PC-9 (cell line): Measurements from ENCODE around the gene MSI2. TPM values are rescaled to one million over a fixed set of nuclear protein-coding genes. Genes with fewer than 3 reads are reported as not detected.

Experiments used
- BruUV-seq: library from RNA; stranded (reverse); fragments of 400-500 nt; replicated peaks from 2 replicates; lab custom pipeline; 2021; lab: Mats Ljungman, UMichigan
- CTCF ChIA-PET: fragments of 300-600 bp; sonication (Branson Sonifier 250); formaldehyde crosslinking; loops from one replicate; lab custom pipeline; 2022; ENCODE audit warnings: antibody characterized with exemption; lab: Charles Lee
- POLR2A ChIA-PET: fragments of 300-600 bp; sonication (Branson Sonifier 250); formaldehyde crosslinking; loops from one replicate; lab custom pipeline; 2022; ENCODE audit warnings: antibody characterized with exemption; ENCODE audit not compliant: unreplicated experiment; lab: Charles Lee
- DNase-seq, 2 experiments: peaks; one replicate each; pipeline versions ENCODE4 v3.0.0 to v3.0.0-alpha.2; 2015 to 2022; ENCODE audit warnings: mixed read lengths in 1 of 2
- H2AFZ ChIP-seq: fragments of 200-600 bp; sonication (generic); 2 replicates; pipeline ENCODE4 v1.8.1; 2017; ENCODE audit warnings: antibody characterized with exemption
- H3F3A ChIP-seq: fragments of 200-600 bp; sonication (generic); 2 replicates; pipeline ENCODE4 v1.8.1; 2017; ENCODE audit warnings: antibody characterized with exemption, mild to moderate bottlenecking, low read depth; ENCODE audit not compliant: insufficient read depth
- H3K27ac ChIP-seq: fragments of 200-600 bp; sonication (generic); 2 replicates; pipeline ENCODE4 v1.6.1; 2016; ENCODE audit warnings: mixed run types
- H3K27me3 ChIP-seq: fragments of 200-600 bp; sonication (generic); 2 replicates; pipeline ENCODE4 v1.6.1; 2016; ENCODE audit warnings: low read depth, mixed run types; ENCODE audit not compliant: insufficient read depth
- H3K36me3 ChIP-seq: fragments of 200-600 bp; sonication (generic); 2 replicates; pipeline ENCODE4 v1.6.1; 2016; ENCODE audit warnings: low read depth, mixed run types
- H3K4me1 ChIP-seq: fragments of 200-600 bp; sonication (generic); replicated peaks from 2 replicates; pipeline ENCODE4 v1.6.1; 2016; ENCODE audit warnings: mixed run types; ENCODE audit not compliant: insufficient read depth
- H3K4me2 ChIP-seq: fragments of 200-600 bp; sonication (generic); 2 replicates; pipeline ENCODE4 v1.6.1; 2017; ENCODE audit warnings: mixed run types
- H3K4me3 ChIP-seq: fragments of 200-600 bp; sonication (generic); 2 replicates; pipeline ENCODE4 v1.6.1; 2016; ENCODE audit warnings: mixed run types
- H3K79me2 ChIP-seq: fragments of 200-600 bp; sonication (generic); 2 replicates; pipeline ENCODE4 v1.6.1; 2017; ENCODE audit warnings: low read depth, mixed run types
- H3K9me2 ChIP-seq: fragments of 200-600 bp; sonication (generic); 2 replicates; pipeline ENCODE4 v1.8.1; 2017; ENCODE audit warnings: mild to moderate bottlenecking; ENCODE audit not compliant: insufficient read depth
- H3K9me3 ChIP-seq: fragments of 200-600 bp; sonication (generic); 2 replicates; pipeline ENCODE4 v1.8.1; 2016; ENCODE audit warnings: low read depth; ENCODE audit not compliant: insufficient read depth
- H4K20me1 ChIP-seq: fragments of 200-600 bp; sonication (generic); 2 replicates; pipeline ENCODE4 v1.8.1; 2017; ENCODE audit not compliant: insufficient read depth
- CTCF ChIP-seq: fragments of 200-600 bp; sonication (generic); conservative IDR thresholded peaks from 2 replicates; pipeline ENCODE4 v1.6.1; 2017; ENCODE audit warnings: mixed run types, antibody characterized with exemption, mild to moderate bottlenecking, moderate library complexity
- EZH2 ChIP-seq: fragments of 200-600 bp; sonication (generic); IDR thresholded peaks from 2 replicates; pipeline ENCODE4 v1.8.0; 2017; ENCODE audit warnings: antibody characterized with exemption, low read depth
- intact Hi-C: fragments of 100-400 bp; cut with micrococcal nuclease; formaldehyde crosslinking; loops from one replicate; pipeline ENCODE4 v1.10.0; 2022; ENCODE audit not compliant: unreplicated experiment
- total RNA-seq: library from RNA; stranded (reverse); gene quantifications from 2 replicates; pipeline ENCODE4 v1.2.3, GENCODE V29; 2021

The MSI2 gene
- total RNA-seq, 1 experiment from 2014 or later = 15.7 TPM

GRCh38 chr17:57467801-57468200, 211.5 kb downstream of the MSI2 start:
- no peaks in the 10 kb centered on the region for H3K9me3 ChIP-seq
- no peak overlapping the region for H3K4me2 ChIP-seq
- no peaks in the 10 kb centered on the region for H3K4me1 ChIP-seq
- BruUV-seq = no TSS peak
- H3K4me3 ChIP-seq = no peak overlapping the region
- H4K20me1 ChIP-seq = no peaks in the 10 kb centered on the region; the same call in 1 of the 2 replicates
- TF ChIP-seq CTCF (no peak), EZH2 (no peak)
- no peak overlapping the region for H2AFZ ChIP-seq
- H3K36me3 ChIP-seq = no peaks in the 10 kb centered on the region
- no peaks in the 10 kb centered on the region for H3F3A ChIP-seq
- peaks cover 25% of the 10 kb centered on the region for H3K27me3 ChIP-seq
- no peak for DNase-seq
- H3K27ac ChIP-seq = no peak overlapping the region
- intact Hi-C loops = no loop called here
- ChIA-PET CTCF (no interaction called here), POLR2A (no interaction called here)
- H3K9me2 ChIP-seq = no peaks in the 10 kb centered on the region
- no peaks in the 10 kb centered on the region for H3K79me2 ChIP-seq

- Histone ChIP-seq H3K27ac (no peak overlapping the region), H3K4me3 (no peak overlapping the region), H3K36me3 (no peaks in the 10 kb centered on the region), H3K4me2 (no peak overlapping the region), H3K9me2 (no peaks in the 10 kb centered on the region), H4K20me1 (no peaks in the 10 kb centered on the region; the same call in 1 of the 2 replicates), H2AFZ (no peak overlapping the region), H3K27me3 (peaks cover 25% of the 10 kb centered on the region), H3K9me3 (no peaks in the 10 kb centered on the region), H3K79me2 (no peaks in the 10 kb centered on the region), H3F3A (no peaks in the 10 kb centered on the region), H3K4me1 (no peaks in the 10 kb centered on the region)
- TF ChIP-seq EZH2 = no peak
- no peak for TF ChIP-seq CTCF
- intact Hi-C loops = no loop called here
- ChIA-PET POLR2A (no interaction called here), CTCF (no interaction called here)
- no TSS peak for BruUV-seq
- DNase-seq = no peak
Measured at GRCh38 chr17:57468932-57469775, 212.8 kb downstream of the MSI2 start.

GRCh38 chr17:57470906-57471305, 214.6 kb downstream of the MSI2 start:
- peaks cover 16% of the 10 kb centered on the region for H3K27me3 ChIP-seq
- no peak overlapping the region for H3K4me3 ChIP-seq
- H3K4me1 ChIP-seq = no peaks in the 10 kb centered on the region
- no peaks in the 10 kb centered on the region for H3K36me3 ChIP-seq
- no peaks in the 10 kb centered on the region for H3K9me2 ChIP-seq
- no peak for TF ChIP-seq CTCF
- no peak for TF ChIP-seq EZH2
- H3K27ac ChIP-seq = no peak overlapping the region
- DNase-seq = no peak
- H3K79me2 ChIP-seq = no peaks in the 10 kb centered on the region
- ChIA-PET CTCF (no interaction called here), POLR2A (no interaction called here)
- H2AFZ ChIP-seq = no peak overlapping the region
- intact Hi-C loops = no loop called here
- H3F3A ChIP-seq = no peaks in the 10 kb centered on the region
- BruUV-seq = no TSS peak
- H4K20me1 ChIP-seq = no peaks in the 10 kb centered on the region; the same call in 1 of the 2 replicates
- no peak overlapping the region for H3K4me2 ChIP-seq
- no peaks in the 10 kb centered on the region for H3K9me3 ChIP-seq
